Measurements from ENCODE around the gene TPSD1.

- TF ChIP-seq MYC (IDR thresholded peaks at IDR 0.05; ENCODE audit: low read depth, low read length) (no peak), POLR2AphosphoS5 (IDR thresholded peaks at IDR 0.05; ENCODE audit: insufficient read depth, low read depth, low read length) (no peak), CTCF (IDR thresholded peaks at IDR 0.05; ENCODE audit: extremely low read depth in 1 of 2, insufficient read depth in 1 of 2, low read depth in 1 of 2, low read length in 2 of 2) (no peak), EZH2 (IDR thresholded peaks at IDR 0.05; ENCODE audit: borderline replicate concordance, low read depth, low read length, severe bottlenecking) (no peak), FOS (IDR thresholded peaks at IDR 0.05; ENCODE audit: borderline replicate concordance, insufficient read depth, low read length) (no peak), POLR2A (IDR thresholded peaks at IDR 0.05; ENCODE audit: low read depth, low read length) (no peak)
Measured at GRCh38 chr16:1217526-1217925, 38.3 kb upstream of the TPSD1 start.

All from endothelial cell of umbilical vein (primary cell).